HG02981 (cell line): Measurements from ENCODE around the gene SUPT4H1.

Experiments used
- ATAC-seq: cut with Tn5 transposase; IDR thresholded peaks from one replicate; pipeline ENCODE4 v1.9.1; 2021; ENCODE audit warnings: mild to moderate bottlenecking, moderate library complexity; ENCODE audit not compliant: unreplicated experiment

The SUPT4H1 gene

DNA sequence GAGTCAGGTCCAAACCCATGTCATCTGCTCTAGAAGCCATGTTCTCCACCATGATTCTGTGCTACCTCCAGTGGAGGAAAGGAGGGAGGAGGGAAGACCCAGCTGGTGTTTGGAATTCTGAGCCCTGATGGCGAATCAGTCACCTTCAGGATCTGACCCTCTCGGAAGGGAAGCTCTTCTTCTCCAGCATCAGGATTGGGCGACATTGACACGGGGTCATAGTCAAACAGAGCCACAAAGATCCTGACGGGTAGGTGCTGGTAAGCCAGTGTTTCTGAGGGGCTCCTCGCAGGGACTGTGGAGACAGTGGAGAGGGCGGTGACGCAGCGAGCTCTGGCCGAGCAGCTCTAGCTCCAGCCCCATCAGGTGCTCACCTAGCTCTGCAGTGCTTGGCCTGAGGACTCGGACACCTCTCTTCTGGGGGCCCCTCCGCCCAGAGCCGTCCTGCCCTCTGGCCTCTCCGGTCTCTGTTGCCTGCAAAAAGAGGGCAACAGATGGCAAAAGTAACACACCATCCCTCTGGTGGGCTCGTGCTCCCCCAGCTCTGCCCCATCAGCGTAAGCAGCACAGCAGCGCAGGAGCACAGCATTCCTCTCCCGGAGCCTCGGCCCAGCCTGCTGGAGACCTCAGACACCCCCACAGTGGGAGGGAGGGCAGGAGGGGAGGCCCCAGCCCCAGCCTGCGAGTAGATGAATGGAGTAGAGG is 44.4 kb downstream of the SUPT4H1 start:
- no peak for ATAC-seq

DNA sequence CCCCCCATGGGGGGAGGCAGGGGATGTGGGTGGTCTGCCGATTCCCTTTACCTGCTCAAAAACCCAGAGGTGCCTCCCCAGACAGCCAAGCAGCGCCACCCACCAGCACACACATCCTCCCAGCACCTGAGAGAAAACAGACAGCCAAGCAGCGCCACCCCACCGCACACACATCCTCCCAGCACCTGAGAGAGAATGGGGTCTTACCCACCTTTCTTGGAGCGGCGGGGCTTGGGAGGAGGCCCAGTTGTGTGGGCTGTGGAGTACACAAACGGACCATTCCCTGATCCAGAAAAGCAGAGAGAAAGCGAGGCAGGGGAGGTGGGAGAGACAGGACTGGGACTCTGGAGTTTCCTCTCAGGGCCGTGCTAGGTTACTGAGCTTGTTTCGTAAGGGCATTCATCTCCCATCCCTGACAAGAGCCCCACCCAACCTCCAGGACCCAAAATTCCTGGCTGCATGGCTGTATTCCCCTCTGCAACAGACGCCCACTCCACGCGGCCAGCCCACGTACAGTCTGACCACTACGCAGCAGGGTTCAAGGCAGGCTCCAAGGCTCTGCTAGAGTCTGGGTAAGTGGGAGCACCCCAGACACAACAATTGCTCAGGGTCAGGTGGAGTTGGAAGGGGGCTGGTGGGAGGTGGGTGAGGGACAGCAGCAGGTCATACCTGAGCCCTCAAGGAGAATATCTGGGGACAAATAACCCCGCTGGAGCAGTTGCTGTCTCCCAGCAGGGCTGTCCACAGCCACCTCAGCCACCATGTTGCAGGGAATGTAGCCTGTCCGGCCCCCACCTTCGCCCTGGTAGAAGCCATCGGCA is 45.7 kb downstream of the SUPT4H1 start:
- ATAC-seq, result no peak

DNA sequence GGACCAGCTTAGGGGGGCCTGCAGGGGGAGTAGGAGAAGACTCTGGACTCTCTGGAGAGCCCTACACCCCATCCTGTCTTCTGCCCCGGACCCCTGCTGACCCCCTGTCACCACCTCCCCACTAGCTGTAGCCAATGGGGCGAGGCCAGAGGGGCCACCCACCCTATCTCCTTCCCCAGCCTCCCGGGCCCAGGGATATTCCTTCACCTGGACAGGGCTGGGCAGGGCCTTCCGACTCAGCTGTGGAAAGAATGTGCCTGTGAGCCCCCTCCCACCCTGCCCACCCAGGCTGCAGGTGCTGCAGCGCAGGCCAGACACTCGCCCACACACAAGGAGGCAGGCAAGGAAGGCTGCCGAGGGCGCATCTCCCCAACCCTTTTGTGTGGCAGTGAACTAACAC is 46.4 kb downstream of the SUPT4H1 start:
- ATAC-seq, result no peak

DNA sequence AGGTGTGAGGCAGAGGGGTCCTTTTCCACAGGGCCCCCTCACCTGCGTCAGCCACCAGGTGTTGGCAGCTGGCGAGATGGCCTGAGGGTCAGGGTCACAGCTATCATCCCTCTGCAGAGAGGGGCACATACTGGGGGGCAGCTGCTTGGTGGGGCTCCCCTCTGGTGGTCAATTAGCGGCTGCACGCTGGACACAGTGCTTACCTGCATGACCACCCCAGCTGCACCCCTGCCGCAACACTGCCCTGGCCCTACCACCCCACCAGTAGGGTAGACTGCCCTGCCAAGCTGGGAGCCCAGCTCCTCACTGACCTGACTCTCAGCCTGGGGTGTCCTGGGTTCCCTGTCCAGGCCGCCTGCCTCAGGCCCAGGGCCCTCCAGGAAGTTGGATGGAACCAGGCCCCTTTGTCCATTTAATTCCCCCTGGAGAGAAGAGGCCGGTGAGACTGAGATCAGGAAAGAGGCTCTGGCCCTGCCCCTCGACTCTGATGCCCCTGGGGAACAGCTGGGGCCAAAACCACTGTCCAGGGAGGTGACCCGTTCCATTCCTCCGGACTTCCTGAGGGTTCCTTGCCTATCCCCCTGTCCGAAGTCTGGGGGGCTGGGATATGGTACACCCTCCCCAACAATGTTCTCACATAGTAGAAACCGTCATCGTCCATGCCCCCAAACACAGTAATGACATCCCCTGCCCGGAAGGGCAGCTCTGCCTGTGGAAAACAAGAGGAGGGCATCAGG is 47.1 kb downstream of the SUPT4H1 start:
- ATAC-seq, result no peak

DNA sequence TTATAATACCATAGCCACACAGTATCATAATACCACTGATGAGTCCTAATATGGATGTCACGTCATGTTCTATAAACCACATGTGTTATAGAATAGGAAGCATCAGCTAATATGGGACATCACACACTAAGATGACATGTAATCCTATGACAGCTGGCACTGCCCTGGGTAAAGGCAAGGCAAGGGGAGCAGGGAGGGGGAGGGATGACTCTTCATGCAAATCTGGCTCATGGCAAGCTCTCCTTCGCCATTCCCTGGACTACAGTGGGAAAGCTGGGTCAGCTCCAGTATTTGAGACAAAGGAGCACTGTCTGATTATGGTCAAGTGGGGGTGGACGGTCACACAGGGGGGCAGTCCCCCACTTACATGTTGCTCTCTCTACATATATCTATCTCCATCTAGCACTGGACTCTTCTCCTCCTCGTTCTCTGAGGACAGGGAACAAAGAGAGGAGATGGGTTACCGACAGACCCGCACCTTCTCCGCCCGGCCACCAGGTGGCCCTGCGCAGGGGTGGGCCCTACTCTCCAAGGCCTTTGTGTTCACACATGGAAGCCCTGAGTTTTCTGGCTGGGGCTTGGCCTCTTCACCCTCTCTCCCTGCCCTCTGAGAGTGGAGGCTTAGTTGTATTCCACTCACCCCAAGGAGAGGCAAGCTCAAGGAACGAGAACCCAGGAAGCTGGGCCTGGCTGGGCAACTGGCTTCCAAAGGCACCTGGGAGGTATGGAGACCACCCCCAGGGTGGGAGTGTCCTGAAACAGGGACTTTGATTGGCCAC is 47.8 kb downstream of the SUPT4H1 start:
- ATAC-seq, result peak; percentile 63

DNA sequence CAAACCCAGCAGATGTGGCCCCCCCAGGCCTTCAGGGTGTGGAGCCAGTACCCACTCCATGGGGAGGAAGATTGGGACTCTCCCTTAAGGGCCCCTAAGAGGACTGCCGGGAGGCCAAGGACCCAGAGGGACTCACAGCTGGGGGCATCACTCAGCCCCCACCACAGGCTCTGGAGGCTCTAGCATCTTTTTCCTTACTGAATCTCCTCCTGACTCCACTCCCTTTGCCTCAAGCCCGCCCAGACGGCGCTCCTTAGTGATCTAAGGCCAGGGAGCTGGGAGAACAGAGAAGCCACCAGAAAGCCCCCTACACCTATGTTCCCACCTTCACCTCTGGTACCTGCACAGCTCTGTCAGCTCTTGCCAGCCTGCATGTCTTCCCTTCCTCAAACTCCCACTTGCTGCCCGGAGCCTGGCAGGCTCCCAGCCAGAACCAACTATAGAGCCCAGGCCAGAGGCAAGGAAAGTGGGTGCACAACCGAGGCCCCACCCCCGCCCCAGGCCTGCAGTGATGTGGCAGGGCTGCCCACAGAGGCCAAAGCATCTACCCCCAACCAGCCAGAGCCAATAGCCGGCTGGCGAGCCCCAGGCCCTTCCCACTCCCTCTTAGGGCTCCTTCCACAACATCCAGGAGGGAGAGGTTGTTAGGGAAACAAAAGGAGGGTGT is 48.9 kb downstream of the SUPT4H1 start:
- ATAC-seq, result no peak

DNA sequence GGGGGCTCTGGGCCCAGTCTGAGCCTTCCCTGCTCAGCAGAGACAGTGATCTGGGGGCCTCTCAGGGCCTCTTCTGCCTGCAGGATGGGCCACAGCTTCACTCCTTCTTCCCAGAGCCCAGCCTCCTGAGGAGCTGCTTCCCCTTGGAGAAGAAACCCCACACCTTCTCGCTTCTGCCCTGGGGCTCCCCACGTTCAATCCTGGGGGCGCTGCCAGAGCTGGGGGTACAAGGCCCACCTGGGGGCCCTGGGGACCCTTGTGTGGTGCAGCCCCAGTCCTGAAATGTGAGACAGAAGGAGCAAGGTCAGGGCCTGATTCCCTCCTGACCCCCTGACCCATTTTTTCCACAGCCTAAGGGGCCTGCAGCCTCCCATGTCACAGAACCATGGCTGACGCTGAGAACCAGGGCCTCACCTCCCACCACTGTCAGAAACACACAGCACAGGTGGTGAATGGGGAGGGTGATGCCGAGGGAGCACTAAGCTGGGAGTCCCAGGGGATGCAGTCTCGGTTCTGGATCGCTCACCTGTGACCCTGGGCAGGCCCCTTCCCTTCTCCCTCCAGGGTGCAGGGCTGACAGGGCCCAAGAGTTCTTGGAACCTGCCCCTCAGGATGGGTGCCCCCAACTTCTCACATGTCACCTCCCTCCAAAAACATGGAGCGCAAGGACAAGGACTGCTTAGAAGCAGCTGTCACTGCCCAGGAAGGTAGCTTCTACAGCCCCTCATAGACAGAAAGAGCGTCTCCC is 49.7 kb downstream of the SUPT4H1 start:
- no peak for ATAC-seq

DNA sequence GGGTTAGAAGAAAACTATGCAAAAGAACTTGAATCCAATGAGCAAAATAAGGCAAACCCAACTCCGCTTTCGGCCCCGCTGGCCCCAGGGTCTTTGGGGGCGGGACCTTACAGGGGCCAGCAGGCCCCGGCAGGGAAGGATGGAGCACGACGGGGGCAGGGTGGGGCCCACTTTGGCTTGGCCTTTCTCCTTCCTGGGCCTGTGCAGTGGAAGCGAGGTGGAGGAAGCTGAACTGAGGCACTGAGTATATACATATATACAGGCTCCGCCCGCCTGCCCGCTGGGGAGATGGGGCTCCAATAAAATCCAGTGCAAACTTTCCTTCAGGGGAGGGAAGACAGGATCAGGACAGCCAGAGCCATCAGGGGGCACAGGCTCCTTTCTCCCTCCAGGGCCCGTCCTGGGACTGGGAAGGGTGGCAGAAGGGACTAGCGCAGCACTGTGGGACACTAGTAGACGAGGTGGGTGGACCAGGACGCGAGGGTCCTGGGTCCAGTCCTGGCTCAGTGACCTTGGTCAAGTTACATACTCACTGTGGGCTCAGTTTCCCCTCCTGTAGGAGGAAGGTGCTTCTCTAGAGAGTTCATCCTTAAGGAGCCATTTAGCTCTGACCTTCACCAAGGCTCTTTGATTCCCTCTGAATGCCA is 50.4 kb downstream of the SUPT4H1 start:
- ATAC-seq, result no peak

DNA sequence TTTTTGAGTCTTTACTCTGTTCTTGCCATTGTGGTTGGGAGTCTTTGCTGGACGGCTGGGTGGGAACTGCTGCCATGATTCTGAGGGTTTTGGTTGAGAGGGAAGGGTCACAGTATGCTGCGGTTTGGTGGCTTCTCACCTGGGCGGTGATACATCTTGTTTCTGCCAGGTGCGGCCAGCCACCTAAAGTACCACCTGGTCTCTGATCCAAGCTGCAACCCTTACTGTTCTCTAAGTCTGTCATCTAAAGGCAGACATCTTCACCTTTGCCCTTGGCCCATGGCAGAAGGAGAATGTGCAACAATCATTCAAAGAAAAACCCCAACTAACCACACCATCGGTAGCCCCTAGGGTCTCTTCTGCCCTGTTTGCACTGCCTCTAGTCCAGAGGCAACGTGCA is 51.7 kb downstream of the SUPT4H1 start:
- no peak for ATAC-seq
